ENCODE results near the gene NPLOC4. TPM values are rescaled to one million over a fixed set of nuclear protein-coding genes. Genes with fewer than 3 reads are reported as not detected.

NPLOC4 gene
- total RNA-seq, 6 donors from 2014 or later, result 59.9 to 373 (median 87.4) TPM

- Histone ChIP-seq H3K9me3 (no peaks in the 10 kb centered on the region), H3K27me3 (no peaks in the 10 kb centered on the region), H3K4me1 (no peaks in the 10 kb centered on the region), H3K4me3 (no peak overlapping the region), H3K36me3 (peaks cover 15 to 90% (median 74%) of the 10 kb centered on the region in 4 donors), H3K27ac (no peak overlapping the region)
- 87 to 91% methylated on average over 6 of the region's 6 CpGs for WGBS, 2 donors
- no peak for ATAC-seq (ENCODE audit: low FRiP score in 2 of 2)
- no peak for TF ChIP-seq POLR2A (IDR thresholded peaks at IDR 0.05)
- TF ChIP-seq POLR2AphosphoS5 (IDR thresholded peaks at IDR 0.05), result no peak
- TF ChIP-seq CTCF (IDR thresholded peaks at IDR 0.05), result no peak
- no peak for TF ChIP-seq EP300 (IDR thresholded peaks at IDR 0.05)
- DNase-seq, result no peak
Observed at GRCh38 chr17:81583589-81584342, 53.1 kb downstream of the NPLOC4 start.

- peaks cover 6 to 80% (median 64%) of the 10 kb centered on the region in 4 donors for H3K36me3 ChIP-seq
- TF ChIP-seq EP300 (IDR thresholded peaks at IDR 0.05) (no peak), POLR2A (IDR thresholded peaks at IDR 0.05) (no peak), CTCF (IDR thresholded peaks at IDR 0.05) (no peak), POLR2AphosphoS5 (IDR thresholded peaks at IDR 0.05) (no peak)
- ATAC-seq (ENCODE audit: low FRiP score in 2 of 2) (peak in 1 of 2 donors; percentile 72), DNase-seq (peak in 1 of 2 donors; percentile 76)
- H3K4me3 ChIP-seq, result no peak overlapping the region
- H3K4me1 ChIP-seq, result peaks cover 1 to 5% (median 2%) of the 10 kb centered on the region in 4 donors
- no peaks in the 10 kb centered on the region for H3K9me3 ChIP-seq
- H3K27ac ChIP-seq, result no peak overlapping the region
- H3K27me3 ChIP-seq, result no peaks in the 10 kb centered on the region
- 93 to 96% methylated on average over 3 to 12 of the region's 12 CpGs for WGBS, 2 donors
Observed at GRCh38 chr17:81582749-81583148, 54.2 kb downstream of the NPLOC4 start.

GRCh38 chr17:81582341-81582740 is 54.6 kb downstream of the NPLOC4 start:
- Histone ChIP-seq H3K4me3 (no peak overlapping the region), H3K36me3 (peaks cover 6 to 76% (median 62%) of the 10 kb centered on the region in 4 donors), H3K9me3 (no peaks in the 10 kb centered on the region), H3K27me3 (no peaks in the 10 kb centered on the region), H3K4me1 (peaks cover 5 to 9% (median 7%) of the 10 kb centered on the region in 4 donors), H3K27ac (no peak overlapping the region)
- TF ChIP-seq POLR2AphosphoS5 (IDR thresholded peaks at IDR 0.05) (no peak), POLR2A (IDR thresholded peaks at IDR 0.05) (no peak), CTCF (IDR thresholded peaks at IDR 0.05) (no peak), EP300 (IDR thresholded peaks at IDR 0.05) (no peak)
- 93 to 100% methylated on average over 2 to 5 of the region's 5 CpGs for WGBS, 2 donors
- DNase-seq (no peak), ATAC-seq (ENCODE audit: low FRiP score in 2 of 2) (no peak)

- TF ChIP-seq EP300 (IDR thresholded peaks at IDR 0.05) (no peak), POLR2A (IDR thresholded peaks at IDR 0.05) (no peak), CTCF (IDR thresholded peaks at IDR 0.05) (no peak), POLR2AphosphoS5 (IDR thresholded peaks at IDR 0.05) (no peak)
- H3K27me3 ChIP-seq, result no peaks in the 10 kb centered on the region
- 93 to 97% methylated on average over 5 to 8 of the region's 8 CpGs for WGBS, 2 donors
- no peak overlapping the region for H3K4me3 ChIP-seq
- H3K4me1 ChIP-seq, result peaks cover 9 to 14% (median 12%) of the 10 kb centered on the region in 4 donors
- ATAC-seq (ENCODE audit: low FRiP score in 2 of 2) (no peak), DNase-seq (no peak)
- H3K9me3 ChIP-seq, result no peaks in the 10 kb centered on the region
- no peak overlapping the region for H3K27ac ChIP-seq
- peaks cover 2 to 70% (median 57%) of the 10 kb centered on the region in 4 donors for H3K36me3 ChIP-seq
Observed at GRCh38 chr17:81581758-81582157, 55.2 kb downstream of the NPLOC4 start.
